OCI-LY1 (cell line): ENCODE measurements around the gene MVP.

Experiments used
- CTCF ChIP-seq: fragments of 200-600 bp; sonication (generic), shearing (Covaris generic); IDR thresholded peaks from 2 replicates; pipeline ENCODE4 v1.5.1; 2017; ENCODE audit warnings: mild to moderate bottlenecking, antibody characterized with exemption, low read length, moderate library complexity, mixed read lengths
- EZH2 ChIP-seq: fragments of 200-600 bp; sonication (generic), shearing (Covaris generic); IDR thresholded peaks from 2 replicates; pipeline ENCODE4 v1.8.0; 2017; ENCODE audit warnings: borderline replicate concordance, mixed run types, mild to moderate bottlenecking, antibody characterized with exemption, low read length, moderate library complexity, mixed read lengths

GRCh38 chr16:29852654-29853053, 32.4 kb downstream of the MVP start:
- TF ChIP-seq CTCF (no peak), EZH2 (no peak)
